Endothelial cell of umbilical vein (primary cell): ENCODE data around the gene BAZ1B. TPM values are rescaled to one million over a fixed set of nuclear protein-coding genes. Genes with fewer than 3 reads are reported as not detected.

Experiments used
- BruUV-seq: library from RNA; stranded (reverse); fragments of 400-500 nt; replicated peaks from 2 replicates; lab custom pipeline; 2021; lab: Mats Ljungman, UMichigan
- CTCF ChIA-PET: fragments of 300-600, 350-600 bp; sonication (Branson Sonifier 250); formaldehyde crosslinking; loops from one replicate; lab custom pipeline; 2021; ENCODE audit warnings: antibody characterized with exemption, inconsistent platforms; lab: Charles Lee
- POLR2A ChIA-PET: fragments of 300-600, 350-600 bp; sonication (Branson Sonifier 250); formaldehyde crosslinking; loops from one replicate; lab custom pipeline; 2021; ENCODE audit warnings: antibody characterized with exemption, inconsistent platforms; lab: Charles Lee
- DNase-seq: peaks from one replicate; pipeline ENCODE4 v3.0.0-alpha.2; 2011; ENCODE audit warnings: low read depth, low spot score
- FAIRE-seq: peaks from 2 replicates; lab custom pipeline; 2011; peaks lifted over from hg19 to GRCh38; lab: Jason Lieb, UNC
- H2AFZ ChIP-seq: 2 replicates; pipeline ENCODE4 v1.6.0; 2012; ENCODE audit warnings: low read depth, low read length, control low read depth, inconsistent platforms
- H3K27ac ChIP-seq: 2 replicates; pipeline ENCODE4 v1.5.1; 2011; ENCODE audit warnings: low read depth, mild to moderate bottlenecking, control low read depth, low read length, moderate library complexity; ENCODE audit not compliant: insufficient read depth
- H3K27me3 ChIP-seq, 2 experiments: 2 replicates each; pipeline versions ENCODE4 v1.6.0 to v1.6.1; 2011; ENCODE audit warnings: low read length in 2 of 2, mixed read lengths in 1 of 2; ENCODE audit not compliant: control insufficient read depth in 2 of 2, insufficient read depth in 2 of 2
- H3K36me3 ChIP-seq, 2 experiments: 2 replicates in 1 of 2; 3 replicates in 1 of 2; pipeline ENCODE4 v1.5.1; 2011; ENCODE audit warnings: low read length in 2 of 2, mild to moderate bottlenecking in 1 of 2, moderate library complexity in 1 of 2; ENCODE audit not compliant: control insufficient read depth in 2 of 2, insufficient read depth in 2 of 2; ENCODE audit errors: extremely low read depth in 1 of 2
- H3K4me1 ChIP-seq: 3 replicates; pipeline ENCODE4 v1.5.1; 2011; ENCODE audit warnings: mild to moderate bottlenecking, low read length; ENCODE audit not compliant: control insufficient read depth, insufficient read depth; ENCODE audit errors: extremely low read depth
- H3K4me2 ChIP-seq: 2 replicates; pipeline ENCODE4 v1.6.1; 2011; ENCODE audit warnings: low read length, control low read depth, mixed read lengths; ENCODE audit not compliant: insufficient read depth
- H3K4me3 ChIP-seq, 3 experiments: fragments of 200-600 bp in 1 of 3; sonication (generic), shearing (Covaris generic) in 1 of 3; replicated peaks in 1 of 3; 2 replicates each; pipeline ENCODE4 v1.5.1; 2011 to 2016; ENCODE audit warnings: control low read depth in 3 of 3, low read length in 3 of 3, mild to moderate bottlenecking in 2 of 3, inconsistent platforms in 1 of 3, low read depth in 1 of 3, moderate library complexity in 1 of 3; ENCODE audit not compliant: insufficient read depth in 1 of 3
- H3K79me2 ChIP-seq: 2 replicates; pipeline ENCODE4 v1.6.0; 2012; ENCODE audit warnings: low read length, inconsistent platforms; ENCODE audit not compliant: control insufficient read depth, insufficient read depth
- H3K9ac ChIP-seq: replicated peaks from 2 replicates; pipeline ENCODE3; 2011; ENCODE audit warnings: low read length, control low read depth; ENCODE audit not compliant: insufficient read depth; ENCODE audit errors: extremely low read depth
- H3K9me1 ChIP-seq: replicated peaks from 3 replicates; pipeline ENCODE4 v1.6.0; 2011; ENCODE audit warnings: mild to moderate bottlenecking, low read length; ENCODE audit not compliant: control insufficient read depth, insufficient read depth; ENCODE audit errors: extremely low read depth
- H3K9me3 ChIP-seq: replicated peaks from 2 replicates; pipeline ENCODE4 v1.5.1; 2012; ENCODE audit warnings: low read length, inconsistent platforms; ENCODE audit not compliant: control insufficient read depth, insufficient read depth
- H4K20me1 ChIP-seq: replicated peaks from 2 replicates; pipeline ENCODE3; 2011; ENCODE audit warnings: mild to moderate bottlenecking, low read length; ENCODE audit not compliant: control insufficient read depth, insufficient read depth; ENCODE audit errors: extremely low read depth
- EZH2 ChIP-seq: IDR thresholded peaks from 2 replicates; pipeline ENCODE4 v1.6.1; 2012; ENCODE audit warnings: borderline replicate concordance, low read depth, mild to moderate bottlenecking, moderate library complexity, low read length, inconsistent platforms; ENCODE audit not compliant: severe bottlenecking
- FOS ChIP-seq: IDR thresholded peaks from 2 replicates; pipeline ENCODE4 v1.6.1; 2011; ENCODE audit warnings: mild to moderate bottlenecking, low read length, moderate library complexity, borderline replicate concordance; ENCODE audit not compliant: insufficient read depth
- GATA2 ChIP-seq: IDR thresholded peaks from 2 replicates; pipeline ENCODE4 v1.7.0; 2011; ENCODE audit warnings: low read depth, mild to moderate bottlenecking, moderate library complexity, mixed read lengths, low read length; ENCODE audit not compliant: insufficient read length, insufficient read depth
- JUN ChIP-seq: IDR thresholded peaks from 2 replicates; pipeline ENCODE4 v1.6.1; 2011; ENCODE audit warnings: borderline replicate concordance, low read depth; ENCODE audit not compliant: insufficient read length, insufficient read depth
- MYC ChIP-seq: IDR thresholded peaks from one replicate; pipeline ENCODE4 v1.6.1; 2011; ENCODE audit warnings: mild to moderate bottlenecking, low read depth, low read length
- POLR2A ChIP-seq: IDR thresholded peaks from 2 replicates; pipeline ENCODE4 v1.6.1; 2012; ENCODE audit warnings: low read depth, mild to moderate bottlenecking, control low read depth, low read length
- POLR2AphosphoS5 ChIP-seq: IDR thresholded peaks from 2 replicates; pipeline ENCODE4 v1.6.1; 2012; ENCODE audit warnings: low read depth, mild to moderate bottlenecking, control low read depth, low read length, moderate library complexity; ENCODE audit not compliant: insufficient read depth
- dilution Hi-C: fragments of 300-500 bp; cut with MboI; formaldehyde crosslinking; loops from one replicate; pipeline ENCODE4 v1.15.0; 2019; ENCODE audit warnings: low sequenced_read_pairs; ENCODE audit not compliant: extremely low pct_ligation_motif_present
- intact Hi-C: fragments of 100-400 bp; cut with micrococcal nuclease; formaldehyde crosslinking; loops from one replicate; pipeline ENCODE4 v1.10.0; 2022
- polyA plus RNA-seq, 4 experiments: library from polyadenylated mRNA; depleted of rRNA in 3 of 4; stranded (reverse) in 3 of 4; unstranded in 1 of 4; fragments of >200 nt; gene quantifications; 2 replicates each; pipeline versions ENCODE4 v1.2.1 to v1.2.3, GENCODE V29; 2011 to 2012; ENCODE audit warnings: missing spikeins in 1 of 4
- total RNA-seq: library from RNA; stranded (reverse); gene quantifications from 2 replicates; pipeline ENCODE4 v1.2.3, GENCODE V29; 2021
- TF ChIP-seq, protein P1 (sequence below): IDR thresholded peaks from 2 replicates; pipeline ENCODE4 v1.6.1; 2011; ENCODE audit not compliant: insufficient read depth, insufficient read length
- TF ChIP-seq, protein P2 (sequence below), 2 donors: IDR thresholded peaks; 1 replicate in 1 of 2; 2 replicates in 1 of 2; pipeline ENCODE4 v1.5.1; 2011; ENCODE audit warnings: low read length in 2 of 2, mild to moderate bottlenecking in 2 of 2, moderate library complexity in 2 of 2, control low read depth in 1 of 2, inconsistent platforms in 1 of 2, low read depth in 1 of 2; ENCODE audit not compliant: insufficient read depth in 1 of 2; ENCODE audit errors: extremely low read depth in 1 of 2

The BAZ1B gene
- total and polyA plus RNA-seq, 2 donors (not counting 3 experiments of a cell fraction or from before 2014, with no cell fraction given), result 16.2 to 74.7 TPM

DNA sequence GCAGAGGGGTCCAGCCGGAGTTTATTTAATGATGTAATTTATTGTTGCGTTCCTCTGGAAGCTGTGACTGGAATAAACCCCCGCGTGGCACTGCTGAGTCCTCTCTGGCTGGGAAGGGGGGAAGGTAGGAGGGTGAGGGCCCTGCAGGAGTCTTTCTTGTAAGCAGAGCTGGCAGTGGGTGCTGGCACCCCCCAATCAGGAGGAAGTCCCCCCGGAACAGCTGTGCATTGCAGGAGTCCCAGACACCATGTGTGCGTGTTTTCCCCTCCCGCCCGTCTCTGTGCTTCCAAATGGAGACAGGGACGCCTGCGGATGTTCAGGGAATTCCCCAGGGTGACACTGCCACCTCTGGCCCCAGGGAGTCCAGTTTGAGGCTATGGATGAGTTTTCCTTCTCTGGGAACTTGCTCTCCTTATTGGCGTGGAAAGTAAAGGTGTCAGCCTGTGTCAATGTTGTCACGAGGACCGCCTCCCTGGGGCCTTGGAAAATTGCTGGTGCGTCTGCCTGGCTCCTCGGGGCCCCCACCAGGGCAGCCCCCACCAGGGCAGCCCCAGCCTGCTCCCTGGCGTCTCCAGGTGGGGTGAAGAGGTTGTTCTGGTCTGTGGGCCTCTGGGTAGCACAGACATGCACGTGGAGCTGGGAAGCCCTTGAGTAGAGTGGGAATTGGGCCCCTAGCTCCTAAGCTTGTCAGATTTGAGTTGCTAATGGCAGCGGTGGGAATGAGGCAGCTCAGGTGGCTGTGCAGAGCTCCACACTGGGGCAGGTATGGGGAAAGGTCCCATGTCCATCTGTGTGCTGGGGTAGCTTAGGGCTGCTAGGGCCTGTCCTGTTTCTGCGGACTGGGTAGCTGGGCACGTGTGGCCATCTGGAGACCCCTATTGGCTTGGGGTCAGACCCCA is 85.8 kb downstream of the BAZ1B start:
- dilution Hi-C loops (no loop called here), intact Hi-C loops (loop anchor here (5.0 kb wide), 1 partner anchor 114 kb away; no protein-coding TSS in a partner anchor)
- no TSS peak for BruUV-seq
- peaks cover 2 to 7% of the 10 kb centered on the region in 2 experiments for H3K36me3 ChIP-seq
- H3K4me2 ChIP-seq, result no peak overlapping the region
- H3K4me3 ChIP-seq, result no peak overlapping the region
- CTCF ChIA-PET, result interaction anchor here (1.4 to 2.0 kb wide), 2 partner anchors 16 to 112 kb away, joined by 7 to 9 read pairs; no protein-coding TSS in a partner anchor
- no peaks in the 10 kb centered on the region for H3K9me3 ChIP-seq
- no peaks in the 10 kb centered on the region for H3K9me1 ChIP-seq
- DNase-seq (no peak), FAIRE-seq (no peak)
- H3K79me2 ChIP-seq, result no peaks in the 10 kb centered on the region
- H3K27ac ChIP-seq, result no peak overlapping the region
- H3K9ac ChIP-seq, result no peak overlapping the region
- POLR2A ChIA-PET, result no interaction called here
- TF ChIP-seq, protein P1, sequence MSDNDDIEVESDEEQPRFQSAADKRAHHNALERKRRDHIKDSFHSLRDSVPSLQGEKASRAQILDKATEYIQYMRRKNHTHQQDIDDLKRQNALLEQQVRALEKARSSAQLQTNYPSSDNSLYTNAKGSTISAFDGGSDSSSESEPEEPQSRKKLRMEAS, result no peak
- TF ChIP-seq, protein P2, sequence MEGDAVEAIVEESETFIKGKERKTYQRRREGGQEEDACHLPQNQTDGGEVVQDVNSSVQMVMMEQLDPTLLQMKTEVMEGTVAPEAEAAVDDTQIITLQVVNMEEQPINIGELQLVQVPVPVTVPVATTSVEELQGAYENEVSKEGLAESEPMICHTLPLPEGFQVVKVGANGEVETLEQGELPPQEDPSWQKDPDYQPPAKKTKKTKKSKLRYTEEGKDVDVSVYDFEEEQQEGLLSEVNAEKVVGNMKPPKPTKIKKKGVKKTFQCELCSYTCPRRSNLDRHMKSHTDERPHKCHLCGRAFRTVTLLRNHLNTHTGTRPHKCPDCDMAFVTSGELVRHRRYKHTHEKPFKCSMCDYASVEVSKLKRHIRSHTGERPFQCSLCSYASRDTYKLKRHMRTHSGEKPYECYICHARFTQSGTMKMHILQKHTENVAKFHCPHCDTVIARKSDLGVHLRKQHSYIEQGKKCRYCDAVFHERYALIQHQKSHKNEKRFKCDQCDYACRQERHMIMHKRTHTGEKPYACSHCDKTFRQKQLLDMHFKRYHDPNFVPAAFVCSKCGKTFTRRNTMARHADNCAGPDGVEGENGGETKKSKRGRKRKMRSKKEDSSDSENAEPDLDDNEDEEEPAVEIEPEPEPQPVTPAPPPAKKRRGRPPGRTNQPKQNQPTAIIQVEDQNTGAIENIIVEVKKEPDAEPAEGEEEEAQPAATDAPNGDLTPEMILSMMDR (IDR thresholded peaks at IDR 0.05; ENCODE audit: extremely low read depth in 1 of 2, insufficient read depth in 1 of 2, low read depth in 1 of 2, low read length in 2 of 2), result no peak
- TF ChIP-seq JUN (no peak), POLR2AphosphoS5 (no peak), GATA2 (no peak), POLR2A (no peak), FOS (no peak), EZH2 (no peak), MYC (no peak)
- H2AFZ ChIP-seq, result no peak overlapping the region
- H4K20me1 ChIP-seq, result no peaks in the 10 kb centered on the region
- H3K4me1 ChIP-seq, result no peaks in the 10 kb centered on the region
- H3K27me3 ChIP-seq, result peaks cover 0 to 2% of the 10 kb centered on the region in 2 experiments
